SK-N-SH (cell line): Measurements from ENCODE around the gene DCBLD1. TPM values are rescaled to one million over a fixed set of nuclear protein-coding genes. Genes with fewer than 3 reads are reported as not detected.

Experiments
- CTCF ChIA-PET: fragments of 300-600, 350-600 bp; formaldehyde crosslinking; extraction: SDS; loops from one replicate; lab custom pipeline; 2021; lab: Yijun Ruan, JAX
- POLR2A ChIA-PET: fragments of 350-600 bp; sonication (Branson Sonifier 250); formaldehyde crosslinking; extraction: SDS; loops from one replicate; lab custom pipeline; 2020; ENCODE audit warnings: antibody characterized with exemption, inconsistent platforms; lab: Yijun Ruan, JAX
- DNase-seq: peaks from one replicate; pipeline ENCODE4 v3.0.0; 2012
- H2AFZ ChIP-seq: fragments of 200-600 bp; sonication (generic); 2 replicates; pipeline ENCODE4 v1.8.1; 2016; ENCODE audit warnings: antibody characterized with exemption, mild to moderate bottlenecking, low read depth
- H3F3A ChIP-seq: fragments of 200-600 bp; sonication (generic); replicated peaks from 2 replicates; pipeline ENCODE3; 2016; ENCODE audit warnings: antibody characterized with exemption, mild to moderate bottlenecking; ENCODE audit not compliant: insufficient read depth
- H3K27ac ChIP-seq, 2 experiments: fragments of 200-500 bp in 1 of 2; fragments of 200-600 bp in 1 of 2; sonication (Bioruptor generic) in 1 of 2; sonication (generic), shearing (Covaris generic) in 1 of 2; 2 replicates each; pipeline versions ENCODE4 v1.5.1 to v1.6.1; 2014 to 2016; ENCODE audit warnings: low read depth in 2 of 2, inconsistent platforms in 1 of 2, low read length in 1 of 2, mild to moderate bottlenecking in 1 of 2, mixed read lengths in 1 of 2
- H3K27me3 ChIP-seq: fragments of 200-600 bp; sonication (generic), shearing (Covaris generic); 2 replicates; pipeline ENCODE4 v1.6.1; 2016; ENCODE audit warnings: mixed run types; ENCODE audit not compliant: insufficient read depth
- H3K36me3 ChIP-seq, 2 experiments: fragments of 200-500 bp in 1 of 2; fragments of 200-600 bp in 1 of 2; sonication (Bioruptor generic) in 1 of 2; sonication (generic) in 1 of 2; replicated peaks in 1 of 2; 2 replicates each; pipeline versions ENCODE3 to v1.5.1; 2014 to 2016; ENCODE audit warnings: low read length in 1 of 2, mild to moderate bottlenecking in 1 of 2; ENCODE audit not compliant: insufficient read depth in 2 of 2, control insufficient read depth in 1 of 2
- H3K4me1 ChIP-seq, 2 experiments: fragments of 200-500 bp in 1 of 2; fragments of 200-600 bp in 1 of 2; sonication (Bioruptor generic) in 1 of 2; sonication (generic), shearing (Covaris generic) in 1 of 2; 2 replicates each; pipeline versions ENCODE4 v1.5.1 to v1.6.1; 2014 to 2016; ENCODE audit warnings: low read depth in 1 of 2, low read length in 1 of 2, mixed run types in 1 of 2; ENCODE audit not compliant: insufficient read depth in 2 of 2, control insufficient read depth in 1 of 2
- H3K4me2 ChIP-seq: fragments of 200-600 bp; sonication (generic), shearing (Covaris generic); 2 replicates; pipeline ENCODE4 v1.6.1; 2017; ENCODE audit warnings: mixed run types
- H3K4me3 ChIP-seq, 2 experiments: fragments of 200-500 bp in 1 of 2; fragments of 200-600 bp in 1 of 2; sonication (Bioruptor generic) in 1 of 2; sonication (generic), shearing (Covaris generic) in 1 of 2; 2 replicates each; pipeline versions ENCODE4 v1.5.1 to v1.8.1; 2014 to 2016; ENCODE audit warnings: low read depth in 2 of 2, inconsistent platforms in 1 of 2, low read length in 1 of 2, mild to moderate bottlenecking in 1 of 2, mixed read lengths in 1 of 2, moderate library complexity in 1 of 2
- H3K79me2 ChIP-seq: fragments of 200-600 bp; sonication (generic); 2 replicates; pipeline ENCODE4 v1.8.1; 2017; ENCODE audit warnings: mild to moderate bottlenecking; ENCODE audit not compliant: insufficient read depth
- H3K9ac ChIP-seq: fragments of 200-600 bp; sonication (generic); 2 replicates; pipeline ENCODE4 v1.6.1; 2017; ENCODE audit warnings: mixed run types
- H3K9me2 ChIP-seq: fragments of 200-600 bp; sonication (generic); 2 replicates; pipeline ENCODE4 v1.6.1; 2017; ENCODE audit warnings: mixed run types
- H3K9me3 ChIP-seq: fragments of 200-600 bp; sonication (generic); 2 replicates; pipeline ENCODE4 v1.6.1; 2017; ENCODE audit warnings: mixed run types, mild to moderate bottlenecking, moderate library complexity
- H4K20me1 ChIP-seq: fragments of 200-600 bp; sonication (generic); 2 replicates; pipeline ENCODE4 v1.6.1; 2017; ENCODE audit warnings: mild to moderate bottlenecking, mixed run types; ENCODE audit not compliant: insufficient read depth
- CTCF ChIP-seq: fragments of 200-600 bp; sonication (generic); IDR thresholded peaks from 2 replicates; pipeline ENCODE4 v1.6.1; 2017; ENCODE audit warnings: antibody characterized with exemption, mild to moderate bottlenecking, moderate library complexity
- EZH2phosphoT487 ChIP-seq: fragments of 200-600 bp; sonication (generic); IDR thresholded peaks from 2 replicates; pipeline ENCODE4 v1.6.1; 2017; ENCODE audit warnings: low read depth, mixed run types, mild to moderate bottlenecking, antibody characterized with exemption, moderate library complexity, borderline replicate concordance
- GATA2 ChIP-seq: sonication (generic); formaldehyde crosslinking; IDR thresholded peaks from 2 replicates; pipeline ENCODE4 v1.5.0; 2020; ENCODE audit warnings: mild to moderate bottlenecking, missing genetic modification reagents
- JUND ChIP-seq: IDR thresholded peaks from 2 replicates; pipeline ENCODE4 v1.4.0; 2012
- MAX ChIP-seq: IDR thresholded peaks from 2 replicates; pipeline ENCODE4 v1.4.0; 2012; ENCODE audit warnings: low read depth
- MEF2A ChIP-seq: IDR thresholded peaks from 2 replicates; pipeline ENCODE4 v1.4.0; 2012; ENCODE audit warnings: low read depth, borderline replicate concordance
- MXI1 ChIP-seq: IDR thresholded peaks from 2 replicates; pipeline ENCODE4 v1.6.1; 2012; ENCODE audit warnings: mild to moderate bottlenecking, low read depth, low read length, improper control_type of control experiment
- REST ChIP-seq: IDR thresholded peaks from 2 replicates; pipeline ENCODE4 v1.6.1; 2012; ENCODE audit warnings: mild to moderate bottlenecking, low read depth, low read length, moderate library complexity
- RFX5 ChIP-seq: IDR thresholded peaks from 2 replicates; pipeline ENCODE4 v1.6.1; 2012; ENCODE audit warnings: mild to moderate bottlenecking, improper control_type of control experiment, low read length
- TEAD4 ChIP-seq: IDR thresholded peaks from 2 replicates; pipeline ENCODE4 v1.4.0; 2012; ENCODE audit warnings: mild to moderate bottlenecking, borderline replicate concordance; ENCODE audit not compliant: insufficient read depth
- USF2 ChIP-seq: fragments of 150-350 bp; IDR thresholded peaks from 2 replicates; pipeline ENCODE4 v1.6.1; 2017; ENCODE audit warnings: antibody characterized with exemption, low read length, low read depth, borderline replicate concordance
- WGBS: methylation state at CpG from one replicate; pipeline ENCODE4 v1.1.6; 2017; ENCODE audit warnings: low lambda C conversion rate; 5-methylcytosine and 5-hydroxymethylcytosine counted together
- polyA plus RNA-seq, 3 experiments: library from polyadenylated mRNA; depleted of rRNA; stranded (reverse); fragments of >200 nt; gene quantifications; 2 replicates each; pipeline ENCODE4 v1.2.3, GENCODE V29; 2012

The DCBLD1 gene
- polyA plus RNA-seq, 1 of the 3 experiments (the other 2 are of a cell fraction), result 82.2 TPM

- DNase-seq, result no peak
- H3K9me3 ChIP-seq, result no peaks in the 10 kb centered on the region
- H2AFZ ChIP-seq, result no peak overlapping the region
- peaks cover 0 to 11% of the 10 kb centered on the region in 2 experiments; a peak in 2 of 4 replicates for H3K4me1 ChIP-seq
- ChIA-PET CTCF (interaction anchor here (0.6 to 10.1 kb wide), 19 partner anchors 8 to 972 kb away, joined by 3 to 78 read pairs (median 5); partner anchors contain the start of gene ROS1), POLR2A (no interaction called here)
- TF ChIP-seq REST (no peak), MAX (no peak), USF2 (no peak), TEAD4 (no peak), CTCF (no peak), MEF2A (no peak), JUND (no peak), RFX5 (no peak), MXI1 (no peak), GATA2 (CRISPR knock-in tag) (no peak), EZH2phosphoT487 (no peak)
- H4K20me1 ChIP-seq, result no peaks in the 10 kb centered on the region
- H3K9ac ChIP-seq, result no peak overlapping the region
- peak overlapping the region in 1 of 2 experiments; percentile 51; a peak in 3 of 4 replicates for H3K27ac ChIP-seq
- WGBS, result 10% methylated on average over 3 of the region's 3 CpGs
- no peak overlapping the region for H3K4me3 ChIP-seq
- peaks cover 42% of the 10 kb centered on the region for H3F3A ChIP-seq
- no peaks in the 10 kb centered on the region for H3K27me3 ChIP-seq
- H3K79me2 ChIP-seq, result peaks cover 7% of the 10 kb centered on the region; the same call in 1 of the 2 replicates
- peaks cover 11 to 19% of the 10 kb centered on the region in 2 experiments for H3K36me3 ChIP-seq
- H3K9me2 ChIP-seq, result no peaks in the 10 kb centered on the region
- peak overlapping the region; percentile 20; the same call in 1 of the 2 replicates for H3K4me2 ChIP-seq
Measured at GRCh38 chr6:117555262-117555849, 72.9 kb downstream of the DCBLD1 start.
